HepG2 (cell line): ENCODE measurements around the gene RNGTT. TPM values are rescaled to one million over a fixed set of nuclear protein-coding genes. Genes with fewer than 3 reads are reported as not detected.

Experiments used
- ATAC-seq: fragments of 200-7000 bp; cut with Tn5 transposase; 3 replicates; pipeline ENCODE4 v1.9.1; 2020; ENCODE audit warnings: mild to moderate bottlenecking, moderate library complexity
- BruUV-seq: library from RNA; stranded (reverse); fragments of 400-500 nt; replicated peaks from 2 replicates; lab custom pipeline; 2021; lab: Mats Ljungman, UMichigan
- CTCF ChIA-PET: fragments of 300-600 bp; formaldehyde crosslinking; extraction: SDS; loops from one replicate; lab custom pipeline; 2021; ENCODE audit warnings: low total read pairs, inconsistent platforms, low intra/inter-chr PET ratio; lab: Yijun Ruan, JAX
- POLR2A ChIA-PET: fragments of 350-600 bp; sonication (Branson Sonifier 250); formaldehyde crosslinking; loops from one replicate; lab custom pipeline; 2020; ENCODE audit warnings: antibody characterized with exemption, inconsistent platforms; lab: Yijun Ruan, JAX
- DNase-seq: peaks from one replicate; pipeline ENCODE4 v3.0.0-alpha.2; 2015; ENCODE audit warnings: low spot score
- FAIRE-seq: peaks from 3 replicates; lab custom pipeline; 2011; peaks lifted over from hg19 to GRCh38; lab: Jason Lieb, UNC
- H2AFZ ChIP-seq: one replicate; pipeline ENCODE4 v1.6.1; 2011; ENCODE audit warnings: low read length, inconsistent platforms
- H3K27ac ChIP-seq: fragments of 300-600 bp; 3 replicates; pipeline ENCODE4 v1.8.0; 2011; ENCODE audit warnings: mixed run types, mild to moderate bottlenecking, mixed read lengths, low read length, inconsistent platforms; ENCODE audit not compliant: insufficient read depth; ENCODE audit errors: extremely low read length
- H3K27me3 ChIP-seq, 2 experiments: fragments of 200-600 bp in 1 of 2; 2 replicates in 1 of 2; 3 replicates in 1 of 2; pipeline versions ENCODE4 v1.6.0 to v1.8.0; 2011; ENCODE audit warnings: low read length in 2 of 2, mild to moderate bottlenecking in 2 of 2, moderate library complexity in 2 of 2, inconsistent platforms in 1 of 2; ENCODE audit not compliant: insufficient read depth in 2 of 2, control insufficient read depth in 1 of 2
- H3K36me3 ChIP-seq, 2 experiments: fragments of 200-600 bp in 1 of 2; replicated peaks in 1 of 2; 2 replicates in 1 of 2; 3 replicates in 1 of 2; pipeline versions ENCODE4 v1.5.1 to v1.8.0; 2011; ENCODE audit warnings: low read length in 2 of 2, inconsistent platforms in 1 of 2; ENCODE audit not compliant: insufficient read depth in 2 of 2, control insufficient read depth in 1 of 2
- H3K4me1 ChIP-seq: 2 replicates; pipeline ENCODE4 v1.5.1; 2012; ENCODE audit warnings: low read length, inconsistent platforms; ENCODE audit not compliant: insufficient read depth
- H3K4me2 ChIP-seq: 2 replicates; pipeline ENCODE4 v1.6.0; 2011; ENCODE audit warnings: low read depth, low read length, inconsistent platforms
- H3K4me3 ChIP-seq, 3 experiments: fragments of 200-600 bp in 1 of 3; sonication (generic), shearing (Covaris generic) in 1 of 3; replicated peaks in 1 of 3; 2 replicates each; pipeline ENCODE4 v1.5.1; 2011 to 2016; ENCODE audit warnings: low read length in 3 of 3, inconsistent platforms in 2 of 3, low read depth in 2 of 3, mild to moderate bottlenecking in 2 of 3, control low read depth in 1 of 3, mixed read lengths in 1 of 3; ENCODE audit not compliant: insufficient read depth in 1 of 3
- H3K79me2 ChIP-seq: one replicate; pipeline ENCODE4 v1.6.1; 2011; ENCODE audit warnings: low read length, inconsistent platforms; ENCODE audit not compliant: insufficient read depth
- H3K9ac ChIP-seq: 2 replicates; pipeline ENCODE4 v1.6.0; 2011; ENCODE audit warnings: mild to moderate bottlenecking, low read depth, low read length, inconsistent platforms; ENCODE audit not compliant: insufficient read depth
- H3K9me3 ChIP-seq: 2 replicates; pipeline ENCODE4 v1.5.1; 2012; ENCODE audit warnings: mild to moderate bottlenecking, low read length
- H4K20me1 ChIP-seq: 2 replicates; pipeline ENCODE4 v1.6.0; 2011; ENCODE audit warnings: inconsistent platforms, mild to moderate bottlenecking, low read length, moderate library complexity; ENCODE audit not compliant: insufficient read depth
- CBX5 ChIP-seq: sonication (generic); formaldehyde crosslinking; IDR thresholded peaks from 2 replicates; pipeline ENCODE4 v1.4.0; 2020; ENCODE audit warnings: missing genetic modification reagents, borderline replicate concordance
- ELF4 ChIP-seq: sonication (generic); formaldehyde crosslinking; IDR thresholded peaks from 2 replicates; pipeline ENCODE4 v1.5.0; 2020; ENCODE audit warnings: missing genetic modification reagents, mild to moderate bottlenecking, moderate library complexity, borderline replicate concordance
- KAT2B ChIP-seq: fragments of 150-350 bp; IDR thresholded peaks from 2 replicates; pipeline ENCODE4 v1.6.1; 2014; ENCODE audit warnings: low read depth, low read length, borderline replicate concordance
- KLF15 ChIP-seq: sonication (generic); formaldehyde crosslinking; IDR thresholded peaks from 2 replicates; pipeline ENCODE4 v1.8.1; 2023; ENCODE audit warnings: borderline replicate concordance, mild to moderate bottlenecking, inconsistent platforms, missing genetic modification reagents, mixed read lengths
- NCOA1 ChIP-seq: sonication (generic); formaldehyde crosslinking; IDR thresholded peaks from 2 replicates; pipeline ENCODE4 v1.9.0; 2021; ENCODE audit warnings: missing genetic modification reagents
- PLRG1 ChIP-seq: fragments of 450-650 bp; conservative IDR thresholded peaks from 2 replicates; pipeline ENCODE4 v1.6.1; 2016
- SNAPC2 ChIP-seq: sonication (generic); formaldehyde crosslinking; IDR thresholded peaks from 2 replicates; pipeline ENCODE4 v1.8.1; 2022; ENCODE audit warnings: mild to moderate bottlenecking, missing genetic modification reagents
- SOX5 ChIP-seq: IDR thresholded peaks from 2 replicates; pipeline ENCODE4 v1.6.1; 2016; ENCODE audit warnings: borderline replicate concordance
- TBX3 ChIP-seq: fragments of 450-650 bp; IDR thresholded peaks from 2 replicates; pipeline ENCODE4 v1.6.1; 2017; ENCODE audit warnings: antibody characterized with exemption, mild to moderate bottlenecking, inconsistent platforms, borderline replicate concordance
- ZBTB7A ChIP-seq: sonication (generic); formaldehyde crosslinking; IDR thresholded peaks from 2 replicates; pipeline ENCODE4 v1.8.0; 2022; ENCODE audit warnings: mild to moderate bottlenecking, missing genetic modification reagents
- ZNF350 ChIP-seq: sonication (generic); formaldehyde crosslinking; IDR thresholded peaks from 2 replicates; pipeline ENCODE4 v1.4.0; 2020; ENCODE audit warnings: mild to moderate bottlenecking, low read depth, missing genetic modification reagents, borderline replicate concordance
- ZNF382 ChIP-seq: sonication (generic); formaldehyde crosslinking; IDR thresholded peaks from 2 replicates; pipeline ENCODE4 v1.5.0; 2020; ENCODE audit warnings: missing genetic modification reagents, mild to moderate bottlenecking, borderline replicate concordance
- ZNF724P ChIP-seq: sonication (generic); formaldehyde crosslinking; IDR thresholded peaks from 2 replicates; pipeline ENCODE4 v1.8.0; 2022; ENCODE audit warnings: missing genetic modification reagents, borderline replicate concordance
- ZNF777 ChIP-seq: sonication (generic); formaldehyde crosslinking; IDR thresholded peaks from 2 replicates; pipeline ENCODE4 v1.4.0; 2020; ENCODE audit warnings: missing genetic modification reagents
- ZNF883 ChIP-seq: sonication (generic); formaldehyde crosslinking; IDR thresholded peaks from 2 replicates; pipeline ENCODE4 v1.5.1; 2020; ENCODE audit warnings: mild to moderate bottlenecking, missing genetic modification reagents; ENCODE audit errors: not compliant biosample characterization
- in situ Hi-C: cut with HindIII; loops from 2 replicates; pipeline ENCODE4 v1.10.0; 2017; ENCODE audit warnings: low pct_unique_long_range_greater_than_20kb; ENCODE audit not compliant: extremely low pct_ligation_motif_present
- intact Hi-C: fragments of 100-400 bp; cut with micrococcal nuclease; formaldehyde crosslinking; loops from one replicate; pipeline ENCODE4 v1.10.0; 2022; ENCODE audit not compliant: unreplicated experiment
- polyA plus RNA-seq, 8 experiments: library from polyadenylated mRNA; depleted of rRNA in 3 of 8; stranded (reverse) in 7 of 8; unstranded in 1 of 8; fragments of >200 nt; fragmentation: Illumina TruSeq in 4 of 8; extraction: Trizol in 4 of 8; gene quantifications; 2 replicates each; pipeline versions ENCODE4 v1.2.1 to v1.2.3, GENCODE V29; 2011 to 2016; ENCODE audit warnings: low read depth in 4 of 8, missing spikeins in 1 of 8, mixed read lengths in 1 of 8; ENCODE audit not compliant: insufficient read depth in 1 of 8
- total RNA-seq, 5 experiments: library from RNA; depleted of rRNA; stranded (reverse); fragments of >200 nt; fragmentation: Illumina TruSeq; extraction: Trizol; gene quantifications; 2 replicates each; pipeline ENCODE4 v1.2.3, GENCODE V29; 2016; ENCODE audit warnings: low read depth in 1 of 5
- TF ChIP-seq, protein P1 (sequence below): sonication (generic); formaldehyde crosslinking; IDR thresholded peaks from 2 replicates; pipeline ENCODE4 v1.5.0; 2020; ENCODE audit warnings: mild to moderate bottlenecking, missing genetic modification reagents, moderate library complexity
- TF ChIP-seq, protein P2 (sequence below): sonication (generic); formaldehyde crosslinking; IDR thresholded peaks from 2 replicates; pipeline ENCODE4 v1.5.0; 2020; ENCODE audit warnings: mild to moderate bottlenecking, missing genetic modification reagents
- TF ChIP-seq, protein P3 (sequence below): sonication (generic); formaldehyde crosslinking; IDR thresholded peaks from 2 replicates; pipeline ENCODE4 v1.8.1; 2022; ENCODE audit warnings: mild to moderate bottlenecking, missing genetic modification reagents

RNGTT gene
- total and polyA plus RNA-seq, 2 of the 13 experiments (the other 11 are each of a cell fraction or from before 2014, with no cell fraction given): 6.0 to 22.6 TPM

DNA sequence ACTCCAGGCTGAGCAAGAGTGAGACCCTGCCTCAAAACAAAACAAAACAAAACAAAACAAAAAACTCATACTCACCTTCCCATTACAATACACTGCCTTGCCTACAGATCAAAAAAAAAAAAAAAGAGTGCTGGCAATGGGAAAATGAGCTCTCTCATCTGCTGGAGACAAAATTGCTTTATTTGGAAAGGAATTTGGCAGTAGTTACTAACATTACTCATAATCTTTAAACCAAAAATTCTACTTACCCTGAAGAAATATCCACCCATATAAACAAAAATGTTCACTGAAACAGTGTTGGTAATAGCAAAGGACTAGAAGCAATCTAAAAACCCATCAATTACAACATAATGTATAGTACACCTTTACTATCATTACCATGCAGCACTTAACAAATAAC is 120.4 kb downstream of the RNGTT start:
- in situ Hi-C loops: no loop called here
- intact Hi-C loops: no loop called here
- Histone ChIP-seq H3K9ac (no peak overlapping the region), H3K4me1 (peaks cover 55% of the 10 kb centered on the region), H3K36me3 (0 out of 5 replicates have a peak, but pooled peaks cover 0 to 2% of the 10 kb centered on the region in 2 experiments), H3K79me2 (peaks cover 2% of the 10 kb centered on the region), H2AFZ (no peak overlapping the region), H3K4me2 (no peak overlapping the region), H4K20me1 (no peaks in the 10 kb centered on the region), H3K27ac (no peak overlapping the region), H3K9me3 (no peaks in the 10 kb centered on the region), H3K4me3 (no peak overlapping the region), H3K27me3 (no peaks in the 10 kb centered on the region)
- DNase-seq (no peak), ATAC-seq (no peak), FAIRE-seq (no peak)
- no TSS peak for BruUV-seq
- POLR2A ChIA-PET: no interaction called here
- CTCF ChIA-PET: no interaction called here
- TF ChIP-seq NCOA1 (no peak), ZNF724P (CRISPR knock-in tag) (no peak), PLRG1 (no peak), SNAPC2 (CRISPR knock-in tag) (no peak), CBX5 (no peak), ZNF382 (CRISPR knock-in tag) (no peak), TBX3 (no peak), SOX5 (CRISPR knock-in tag) (no peak), ZBTB7A (CRISPR knock-in tag) (no peak), ELF4 (CRISPR knock-in tag) (no peak), KAT2B (no peak), ZNF777 (CRISPR knock-in tag) (no peak), ZNF350 (CRISPR knock-in tag) (no peak), ZNF883 (CRISPR knock-in tag) (no peak), KLF15 (CRISPR knock-in tag) (no peak)
- TF ChIP-seq, protein P1, sequence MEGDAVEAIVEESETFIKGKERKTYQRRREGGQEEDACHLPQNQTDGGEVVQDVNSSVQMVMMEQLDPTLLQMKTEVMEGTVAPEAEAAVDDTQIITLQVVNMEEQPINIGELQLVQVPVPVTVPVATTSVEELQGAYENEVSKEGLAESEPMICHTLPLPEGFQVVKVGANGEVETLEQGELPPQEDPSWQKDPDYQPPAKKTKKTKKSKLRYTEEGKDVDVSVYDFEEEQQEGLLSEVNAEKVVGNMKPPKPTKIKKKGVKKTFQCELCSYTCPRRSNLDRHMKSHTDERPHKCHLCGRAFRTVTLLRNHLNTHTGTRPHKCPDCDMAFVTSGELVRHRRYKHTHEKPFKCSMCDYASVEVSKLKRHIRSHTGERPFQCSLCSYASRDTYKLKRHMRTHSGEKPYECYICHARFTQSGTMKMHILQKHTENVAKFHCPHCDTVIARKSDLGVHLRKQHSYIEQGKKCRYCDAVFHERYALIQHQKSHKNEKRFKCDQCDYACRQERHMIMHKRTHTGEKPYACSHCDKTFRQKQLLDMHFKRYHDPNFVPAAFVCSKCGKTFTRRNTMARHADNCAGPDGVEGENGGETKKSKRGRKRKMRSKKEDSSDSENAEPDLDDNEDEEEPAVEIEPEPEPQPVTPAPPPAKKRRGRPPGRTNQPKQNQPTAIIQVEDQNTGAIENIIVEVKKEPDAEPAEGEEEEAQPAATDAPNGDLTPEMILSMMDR (CRISPR knock-in tag): no peak
- TF ChIP-seq, protein P2, sequence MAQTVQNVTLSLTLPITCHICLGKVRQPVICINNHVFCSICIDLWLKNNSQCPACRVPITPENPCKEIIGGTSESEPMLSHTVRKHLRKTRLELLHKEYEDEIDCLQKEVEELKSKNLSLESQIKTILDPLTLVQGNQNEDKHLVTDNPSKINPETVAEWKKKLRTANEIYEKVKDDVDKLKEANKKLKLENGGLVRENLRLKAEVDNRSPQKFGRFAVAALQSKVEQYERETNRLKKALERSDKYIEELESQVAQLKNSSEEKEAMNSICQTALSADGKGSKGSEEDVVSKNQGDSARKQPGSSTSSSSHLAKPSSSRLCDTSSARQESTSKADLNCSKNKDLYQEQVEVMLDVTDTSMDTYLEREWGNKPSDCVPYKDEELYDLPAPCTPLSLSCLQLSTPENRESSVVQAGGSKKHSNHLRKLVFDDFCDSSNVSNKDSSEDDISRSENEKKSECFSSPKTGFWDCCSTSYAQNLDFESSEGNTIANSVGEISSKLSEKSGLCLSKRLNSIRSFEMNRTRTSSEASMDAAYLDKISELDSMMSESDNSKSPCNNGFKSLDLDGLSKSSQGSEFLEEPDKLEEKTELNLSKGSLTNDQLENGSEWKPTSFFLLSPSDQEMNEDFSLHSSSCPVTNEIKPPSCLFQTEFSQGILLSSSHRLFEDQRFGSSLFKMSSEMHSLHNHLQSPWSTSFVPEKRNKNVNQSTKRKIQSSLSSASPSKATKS: no peak
- TF ChIP-seq, protein P3, sequence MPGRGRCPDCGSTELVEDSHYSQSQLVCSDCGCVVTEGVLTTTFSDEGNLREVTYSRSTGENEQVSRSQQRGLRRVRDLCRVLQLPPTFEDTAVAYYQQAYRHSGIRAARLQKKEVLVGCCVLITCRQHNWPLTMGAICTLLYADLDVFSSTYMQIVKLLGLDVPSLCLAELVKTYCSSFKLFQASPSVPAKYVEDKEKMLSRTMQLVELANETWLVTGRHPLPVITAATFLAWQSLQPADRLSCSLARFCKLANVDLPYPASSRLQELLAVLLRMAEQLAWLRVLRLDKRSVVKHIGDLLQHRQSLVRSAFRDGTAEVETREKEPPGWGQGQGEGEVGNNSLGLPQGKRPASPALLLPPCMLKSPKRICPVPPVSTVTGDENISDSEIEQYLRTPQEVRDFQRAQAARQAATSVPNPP (CRISPR knock-in tag): no peak
